RWPE2 (cell line): ENCODE data around the gene LMOD1.
"Not testable (repeated sequence)": the region's sequence is repeated elsewhere in the genome, so short reads cannot be mapped to it uniquely, and the experiment has no call there.

Experiments used
- ATAC-seq: fragments of 200-7000 bp; cut with Tn5 transposase; 3 replicates; pipeline ENCODE4 v1.9.1; 2021; ENCODE audit warnings: low read depth
- DNase-seq: peaks from one replicate; pipeline ENCODE4 v3.0.0-alpha.2; 2020; ENCODE audit warnings: low spot score
- H3K27ac ChIP-seq: fragments of 450-650 bp; 2 replicates; pipeline ENCODE4 v1.5.1; 2017; ENCODE audit warnings: mild to moderate bottlenecking; ENCODE audit not compliant: poor library complexity, severe bottlenecking
- H3K27me3 ChIP-seq: fragments of 250-450 bp; sonication (Bioruptor Pico); 2 replicates; pipeline ENCODE4 v1.5.1; 2021; ENCODE audit warnings: mild to moderate bottlenecking, moderate library complexity; ENCODE audit not compliant: insufficient read depth, poor library complexity, severe bottlenecking
- H3K36me3 ChIP-seq: fragments of 250-450 bp; sonication (Bioruptor Pico); 2 replicates; pipeline ENCODE4 v1.5.1; 2020; ENCODE audit warnings: low read depth, mild to moderate bottlenecking, moderate library complexity
- H3K4me1 ChIP-seq: fragments of 250-450 bp; sonication (Bioruptor Pico); 2 replicates; pipeline ENCODE4 v1.5.1; 2021; ENCODE audit warnings: mild to moderate bottlenecking, moderate library complexity; ENCODE audit not compliant: insufficient read depth, poor library complexity, severe bottlenecking
- H3K4me3 ChIP-seq: fragments of 250-450 bp; sonication (Bioruptor Pico); 2 replicates; pipeline ENCODE4 v1.5.1; 2021; ENCODE audit warnings: mild to moderate bottlenecking, moderate library complexity; ENCODE audit not compliant: severe bottlenecking
- H3K9me3 ChIP-seq: fragments of 250-450 bp; sonication (Bioruptor Pico); 2 replicates; pipeline ENCODE4 v1.5.1; 2021; ENCODE audit warnings: mild to moderate bottlenecking, moderate library complexity; ENCODE audit not compliant: severe bottlenecking
- TF ChIP-seq, protein P1 (sequence below): fragments of 450-650 bp; IDR thresholded peaks from one replicate; pipeline ENCODE4 v1.5.1; 2017; ENCODE audit warnings: mild to moderate bottlenecking, moderate library complexity; ENCODE audit not compliant: poor library complexity, severe bottlenecking

Gene LMOD1

DNA sequence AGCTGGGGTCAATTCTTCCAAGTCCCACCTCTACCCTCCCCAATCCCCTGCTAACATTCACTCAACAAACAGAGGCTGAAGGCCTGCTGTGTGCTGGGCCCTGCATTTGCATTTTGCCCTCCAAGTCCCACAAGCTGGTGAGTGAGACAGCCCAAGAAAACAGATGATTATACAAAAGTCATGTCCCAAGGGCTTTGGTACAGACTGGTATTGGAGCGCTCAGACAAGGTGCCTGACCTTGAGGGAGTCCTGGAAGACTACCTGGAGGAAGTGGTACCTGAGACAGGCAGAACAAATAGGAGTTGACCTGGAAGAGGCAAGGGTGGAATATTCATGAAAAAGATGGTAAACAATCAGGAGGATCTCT, 4.2 kb downstream of the LMOD1 start:
- no peaks in the 10 kb centered on the region for H3K36me3 ChIP-seq
- no peaks in the 10 kb centered on the region for H3K4me1 ChIP-seq
- ATAC-seq: no peak
- no peak for DNase-seq
- no peak overlapping the region for H3K27ac ChIP-seq
- H3K9me3 ChIP-seq: no peaks in the 10 kb centered on the region
- H3K4me3 ChIP-seq: no peak overlapping the region
- TF ChIP-seq, protein P1, sequence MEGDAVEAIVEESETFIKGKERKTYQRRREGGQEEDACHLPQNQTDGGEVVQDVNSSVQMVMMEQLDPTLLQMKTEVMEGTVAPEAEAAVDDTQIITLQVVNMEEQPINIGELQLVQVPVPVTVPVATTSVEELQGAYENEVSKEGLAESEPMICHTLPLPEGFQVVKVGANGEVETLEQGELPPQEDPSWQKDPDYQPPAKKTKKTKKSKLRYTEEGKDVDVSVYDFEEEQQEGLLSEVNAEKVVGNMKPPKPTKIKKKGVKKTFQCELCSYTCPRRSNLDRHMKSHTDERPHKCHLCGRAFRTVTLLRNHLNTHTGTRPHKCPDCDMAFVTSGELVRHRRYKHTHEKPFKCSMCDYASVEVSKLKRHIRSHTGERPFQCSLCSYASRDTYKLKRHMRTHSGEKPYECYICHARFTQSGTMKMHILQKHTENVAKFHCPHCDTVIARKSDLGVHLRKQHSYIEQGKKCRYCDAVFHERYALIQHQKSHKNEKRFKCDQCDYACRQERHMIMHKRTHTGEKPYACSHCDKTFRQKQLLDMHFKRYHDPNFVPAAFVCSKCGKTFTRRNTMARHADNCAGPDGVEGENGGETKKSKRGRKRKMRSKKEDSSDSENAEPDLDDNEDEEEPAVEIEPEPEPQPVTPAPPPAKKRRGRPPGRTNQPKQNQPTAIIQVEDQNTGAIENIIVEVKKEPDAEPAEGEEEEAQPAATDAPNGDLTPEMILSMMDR: no peak
- peaks cover 12% of the 10 kb centered on the region for H3K27me3 ChIP-seq

DNA sequence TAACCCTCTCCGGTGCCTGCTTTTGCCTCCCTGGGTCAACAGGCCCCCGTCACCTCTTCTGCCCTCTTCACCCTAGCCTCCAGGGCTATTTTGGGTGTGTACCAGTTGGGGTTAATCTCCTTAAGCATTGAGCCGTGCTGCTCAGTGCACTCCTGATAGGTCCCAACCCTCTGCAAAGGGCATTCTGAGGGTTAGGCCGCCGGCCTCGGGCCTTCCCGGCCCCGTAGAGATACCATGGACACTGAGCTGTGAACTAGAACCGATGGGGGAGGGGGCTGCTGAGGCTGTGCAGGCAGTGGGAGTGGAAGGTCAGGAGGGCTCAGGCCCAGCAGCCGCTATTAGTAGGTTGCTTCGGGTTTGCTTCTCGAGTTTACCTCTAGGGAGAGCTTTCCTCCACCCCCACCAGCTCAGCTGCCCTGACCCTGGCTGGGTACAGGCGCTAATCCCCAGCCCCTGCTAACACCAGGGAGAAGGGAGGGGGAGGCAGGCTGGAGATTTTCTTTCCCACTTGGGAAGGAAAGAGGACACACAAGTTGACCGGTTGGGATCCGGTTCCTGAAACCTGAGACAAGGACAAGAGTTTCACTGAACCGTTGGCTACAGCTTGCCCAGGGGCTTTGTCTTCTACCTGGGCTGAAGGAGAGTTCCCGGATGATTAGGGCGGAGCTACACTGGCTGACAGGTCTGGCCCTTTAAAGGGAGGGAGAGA, 4.8 kb downstream of the LMOD1 start:
- H3K27ac ChIP-seq: no peak overlapping the region
- no peaks in the 10 kb centered on the region for H3K4me1 ChIP-seq
- H3K9me3 ChIP-seq: no peaks in the 10 kb centered on the region
- H3K36me3 ChIP-seq: no peaks in the 10 kb centered on the region
- peaks cover 8% of the 10 kb centered on the region for H3K27me3 ChIP-seq
- TF ChIP-seq, protein P1: no peak
- ATAC-seq (no peak), DNase-seq (no peak)
- H3K4me3 ChIP-seq: no peak overlapping the region

DNA sequence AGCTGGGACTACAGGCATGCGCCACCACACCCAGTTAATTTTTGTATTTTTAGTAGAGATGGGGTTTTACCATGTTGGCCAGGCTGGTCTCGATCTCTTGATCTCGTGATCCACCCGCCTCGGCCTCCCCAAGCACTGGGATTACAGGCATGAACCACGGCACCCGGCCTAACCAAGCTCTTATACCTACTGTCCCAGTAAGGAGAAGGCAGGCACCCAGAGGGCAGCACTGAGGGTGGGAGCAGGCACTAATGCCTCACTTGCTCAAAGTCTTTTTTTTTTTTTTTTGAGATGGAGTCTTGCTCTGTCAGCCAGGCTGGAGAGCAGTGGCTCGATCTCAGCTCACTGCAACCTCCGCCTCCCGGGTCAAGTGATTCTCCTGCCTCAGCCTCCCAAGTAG, 6.0 kb downstream of the LMOD1 start:
- H3K4me1 ChIP-seq, H3K9me3 ChIP-seq, H3K36me3 ChIP-seq, H3K27me3 ChIP-seq, DNase-seq, H3K4me3 ChIP-seq, ATAC-seq, H3K27ac ChIP-seq: not testable (repeated sequence)

DNA sequence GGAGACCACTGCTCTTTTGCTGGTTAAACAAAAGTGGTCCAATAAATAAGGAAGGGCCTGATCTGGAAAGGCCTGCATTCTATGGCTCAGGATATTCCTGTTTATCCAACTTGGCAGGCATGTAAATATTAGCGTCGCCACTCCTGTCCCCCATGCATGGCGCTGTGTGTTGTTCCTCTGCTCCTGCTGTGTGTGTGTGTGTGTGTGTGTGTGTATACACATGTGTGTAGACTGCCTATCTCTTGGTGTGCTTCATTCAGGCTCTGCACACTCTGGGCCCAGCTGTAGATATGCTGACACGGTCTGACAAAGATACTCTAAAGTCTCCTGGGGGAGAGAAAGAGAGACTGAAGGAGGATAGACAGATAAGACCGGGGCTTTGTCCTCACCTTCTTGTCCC, 6.8 kb downstream of the LMOD1 start:
- Histone ChIP-seq H3K4me1 (no peaks in the 10 kb centered on the region), H3K36me3 (no peaks in the 10 kb centered on the region), H3K4me3 (no peak overlapping the region), H3K27me3 (no peaks in the 10 kb centered on the region), H3K27ac (no peak overlapping the region), H3K9me3 (no peaks in the 10 kb centered on the region)
- DNase-seq (no peak), ATAC-seq (no peak)
- TF ChIP-seq, protein P1: no peak

DNA sequence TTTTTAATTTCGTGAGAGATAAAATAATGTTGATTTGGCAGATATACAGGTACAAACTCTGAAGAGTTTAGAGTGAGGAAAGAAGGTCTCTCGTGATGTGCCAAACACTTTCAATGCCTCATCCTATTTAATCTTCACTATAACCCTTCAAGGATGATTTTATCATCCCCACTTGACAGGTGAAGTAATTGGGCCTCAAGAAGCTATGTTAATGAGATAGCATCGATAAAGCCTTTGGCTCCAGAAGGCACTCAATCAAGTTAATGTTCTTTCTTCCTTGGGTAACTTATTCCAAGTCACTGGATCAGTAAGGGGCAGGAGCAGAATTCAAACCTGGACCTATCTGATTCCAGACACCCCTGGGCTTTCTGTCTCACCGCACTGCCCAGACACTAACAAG, 7.2 kb downstream of the LMOD1 start:
- DNase-seq: no peak
- Histone ChIP-seq H3K27ac (no peak overlapping the region), H3K4me1 (peaks cover 2% of the 10 kb centered on the region), H3K27me3 (no peaks in the 10 kb centered on the region), H3K9me3 (no peaks in the 10 kb centered on the region), H3K36me3 (no peaks in the 10 kb centered on the region), H3K4me3 (no peak overlapping the region)
- TF ChIP-seq, protein P1: no peak
- ATAC-seq: no peak
